Measurements from ENCODE around the gene TMEM165. TPM values are rescaled to one million over a fixed set of nuclear protein-coding genes. Genes with fewer than 3 reads are reported as not detected.

TMEM165 gene
- polyA plus RNA-seq, 1 donor from 2014 or later, result 102 TPM

- H3K4me2 ChIP-seq (ENCODE audit: low read length), result no peak overlapping the region
- no peaks in the 10 kb centered on the region for H3F3A ChIP-seq (ENCODE audit: insufficient read depth, low read length, poor library complexity, severe bottlenecking)
- no peaks in the 10 kb centered on the region for H3K79me2 ChIP-seq (replicated peaks; ENCODE audit: insufficient read depth, low read length)
- no peak overlapping the region for H3K9ac ChIP-seq (ENCODE audit: low read length)
- H3K27ac ChIP-seq (ENCODE audit: low read length), result no peak overlapping the region
- no peaks in the 10 kb centered on the region for H3K27me3 ChIP-seq (ENCODE audit: insufficient read depth, low read depth, low read length)
- H3K4me3 ChIP-seq (ENCODE audit: low read length), result peak overlapping the region; percentile 12
- H4K20me1 ChIP-seq (ENCODE audit: insufficient read depth), result no peaks in the 10 kb centered on the region
- no peaks in the 10 kb centered on the region for H3K9me2 ChIP-seq (ENCODE audit: insufficient read depth, low read length)
- H2AFZ ChIP-seq (ENCODE audit: low read depth, low read length), result no peak overlapping the region
- TF ChIP-seq EZH2 (IDR thresholded peaks at IDR 0.05; ENCODE audit: borderline replicate concordance, insufficient read depth, low read length, poor library complexity, severe bottlenecking) (no peak), MXI1 (conservative IDR thresholded peaks at IDR 0.05; ENCODE audit: poor library complexity, severe bottlenecking) (no peak), EP300 (conservative IDR thresholded peaks at IDR 0.05; ENCODE audit: poor library complexity, severe bottlenecking) (no peak), POLR2AphosphoS5 (IDR thresholded peaks at IDR 0.05) (no peak), REST (IDR thresholded peaks at IDR 0.05; ENCODE audit: borderline replicate concordance) (no peak), TAF1 (IDR thresholded peaks at IDR 0.05; ENCODE audit: low read depth) (no peak), CTCF (IDR thresholded peaks at IDR 0.05; ENCODE audit: poor library complexity, severe bottlenecking) (no peak), RAD21 (conservative IDR thresholded peaks at IDR 0.05) (no peak), SMC3 (conservative IDR thresholded peaks at IDR 0.05; ENCODE audit: poor library complexity) (no peak)
- no peaks in the 10 kb centered on the region for H3K9me3 ChIP-seq (ENCODE audit: low read length)
- no peaks in the 10 kb centered on the region for H3K36me3 ChIP-seq (ENCODE audit: insufficient read depth, low read length)
Observed at GRCh38 chr4:55424791-55425190, 29.0 kb downstream of the TMEM165 start.

GRCh38 chr4:55431710-55432336 lies 36.1 kb downstream of the TMEM165 start:
- Histone ChIP-seq H3K9me3 (ENCODE audit: low read length) (no peaks in the 10 kb centered on the region), H3K9me2 (ENCODE audit: insufficient read depth, low read length) (no peaks in the 10 kb centered on the region), H3K79me2 (replicated peaks; ENCODE audit: insufficient read depth, low read length) (no peaks in the 10 kb centered on the region), H3F3A (ENCODE audit: insufficient read depth, low read length, poor library complexity, severe bottlenecking) (no peaks in the 10 kb centered on the region), H3K4me2 (ENCODE audit: low read length) (no peak overlapping the region), H4K20me1 (ENCODE audit: insufficient read depth) (no peaks in the 10 kb centered on the region), H3K4me3 (ENCODE audit: low read length) (no peak overlapping the region), H3K27me3 (ENCODE audit: insufficient read depth, low read depth, low read length) (no peaks in the 10 kb centered on the region), H3K27ac (ENCODE audit: low read length) (no peak overlapping the region), H3K9ac (ENCODE audit: low read length) (no peak overlapping the region), H3K36me3 (ENCODE audit: insufficient read depth, low read length) (no peaks in the 10 kb centered on the region), H2AFZ (ENCODE audit: low read depth, low read length) (no peak overlapping the region)
- TF ChIP-seq SMC3 (conservative IDR thresholded peaks at IDR 0.05; ENCODE audit: poor library complexity), result no peak
- no peak for TF ChIP-seq RAD21 (conservative IDR thresholded peaks at IDR 0.05)
- no peak for TF ChIP-seq CTCF (IDR thresholded peaks at IDR 0.05; ENCODE audit: poor library complexity, severe bottlenecking)
- no peak for TF ChIP-seq MXI1 (conservative IDR thresholded peaks at IDR 0.05; ENCODE audit: poor library complexity, severe bottlenecking)
- no peak for TF ChIP-seq EP300 (conservative IDR thresholded peaks at IDR 0.05; ENCODE audit: poor library complexity, severe bottlenecking)
- TF ChIP-seq EZH2 (IDR thresholded peaks at IDR 0.05; ENCODE audit: borderline replicate concordance, insufficient read depth, low read length, poor library complexity, severe bottlenecking), result no peak
- no peak for TF ChIP-seq REST (IDR thresholded peaks at IDR 0.05; ENCODE audit: borderline replicate concordance)
